Osteocyte (in vitro differentiated cells): ENCODE measurements around the gene CELF4. TPM values are rescaled to one million over a fixed set of nuclear protein-coding genes. Genes with fewer than 3 reads are reported as not detected.

Experiments
- DNase-seq: peaks from one replicate; pipeline ENCODE4 v3.0.0; 2021; ENCODE audit warnings: mixed read lengths; ENCODE audit not compliant: unreplicated experiment; ENCODE audit errors: extremely low spot score
- H3K27ac Mint-ChIP-seq: one replicate; pipeline ENCODE4 v1.8.0; 2021; ENCODE audit warnings: mild to moderate bottlenecking, mixed read lengths; ENCODE audit not compliant: unreplicated experiment
- H3K27me3 Mint-ChIP-seq: one replicate; pipeline ENCODE4 v1.8.0; 2021; ENCODE audit warnings: mixed read lengths; ENCODE audit not compliant: unreplicated experiment
- H3K36me3 Mint-ChIP-seq: one replicate; pipeline ENCODE4 v1.8.0; 2021; ENCODE audit warnings: mixed read lengths; ENCODE audit not compliant: unreplicated experiment
- H3K4me1 Mint-ChIP-seq: one replicate; pipeline ENCODE4 v1.8.0; 2021; ENCODE audit warnings: mixed read lengths; ENCODE audit not compliant: unreplicated experiment
- H3K4me3 Mint-ChIP-seq: one replicate; pipeline ENCODE4 v1.8.0; 2021; ENCODE audit warnings: mild to moderate bottlenecking, moderate library complexity, mixed read lengths; ENCODE audit not compliant: unreplicated experiment
- H3K9me3 Mint-ChIP-seq: one replicate; pipeline ENCODE4 v1.8.0; 2021; ENCODE audit warnings: mixed read lengths; ENCODE audit not compliant: unreplicated experiment
- CTCF ChIP-seq: fragments of 200-600 bp; sonication (generic); IDR thresholded peaks from 2 replicates; pipeline ENCODE4 v1.5.0; 2021; ENCODE audit warnings: antibody characterized with exemption, mild to moderate bottlenecking, moderate library complexity
- total RNA-seq: library from RNA; stranded (reverse); gene quantifications from 2 replicates; pipeline ENCODE4 v1.2.1, GENCODE V29; 2021

The CELF4 gene
- total RNA-seq, 1 donor from 2014 or later = not detected

GRCh38 chr18:37535968-37536367, 29.6 kb downstream of the CELF4 start:
- H3K9me3 Mint-ChIP-seq = no peaks in the 10 kb centered on the region
- H3K27ac Mint-ChIP-seq = no peak overlapping the region
- no peak for TF ChIP-seq CTCF
- no peak overlapping the region for H3K4me3 Mint-ChIP-seq
- no peaks in the 10 kb centered on the region for H3K36me3 Mint-ChIP-seq
- H3K4me1 Mint-ChIP-seq = peaks cover 1% of the 10 kb centered on the region
- DNase-seq = no peak
- H3K27me3 Mint-ChIP-seq = peaks cover 25% of the 10 kb centered on the region

DNA sequence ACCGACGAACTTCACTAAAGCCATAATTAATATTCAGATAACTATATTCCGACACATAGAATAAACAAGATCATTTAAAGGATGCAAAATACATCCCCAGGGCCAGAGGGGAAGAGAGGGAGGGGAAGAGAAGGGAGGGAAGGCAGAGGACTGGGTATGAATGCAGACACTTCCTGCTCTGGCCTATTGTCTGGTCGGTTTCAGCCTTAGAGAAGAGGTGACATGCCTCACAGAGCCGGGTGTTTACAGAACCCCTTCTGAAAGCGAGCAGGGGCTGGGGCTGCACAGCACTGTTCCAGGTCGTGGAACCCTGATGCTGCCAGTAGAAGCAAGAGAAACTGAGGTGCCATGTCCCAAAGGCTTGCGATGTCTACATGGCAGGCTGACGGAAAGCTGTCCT, 31.0 kb downstream of the CELF4 start:
- H3K4me3 Mint-ChIP-seq = no peak overlapping the region
- no peak for DNase-seq
- H3K4me1 Mint-ChIP-seq = peaks cover 1% of the 10 kb centered on the region
- no peak for TF ChIP-seq CTCF
- H3K36me3 Mint-ChIP-seq = no peaks in the 10 kb centered on the region
- H3K27ac Mint-ChIP-seq = no peak overlapping the region
- no peaks in the 10 kb centered on the region for H3K9me3 Mint-ChIP-seq
- peaks cover 25% of the 10 kb centered on the region for H3K27me3 Mint-ChIP-seq

DNA sequence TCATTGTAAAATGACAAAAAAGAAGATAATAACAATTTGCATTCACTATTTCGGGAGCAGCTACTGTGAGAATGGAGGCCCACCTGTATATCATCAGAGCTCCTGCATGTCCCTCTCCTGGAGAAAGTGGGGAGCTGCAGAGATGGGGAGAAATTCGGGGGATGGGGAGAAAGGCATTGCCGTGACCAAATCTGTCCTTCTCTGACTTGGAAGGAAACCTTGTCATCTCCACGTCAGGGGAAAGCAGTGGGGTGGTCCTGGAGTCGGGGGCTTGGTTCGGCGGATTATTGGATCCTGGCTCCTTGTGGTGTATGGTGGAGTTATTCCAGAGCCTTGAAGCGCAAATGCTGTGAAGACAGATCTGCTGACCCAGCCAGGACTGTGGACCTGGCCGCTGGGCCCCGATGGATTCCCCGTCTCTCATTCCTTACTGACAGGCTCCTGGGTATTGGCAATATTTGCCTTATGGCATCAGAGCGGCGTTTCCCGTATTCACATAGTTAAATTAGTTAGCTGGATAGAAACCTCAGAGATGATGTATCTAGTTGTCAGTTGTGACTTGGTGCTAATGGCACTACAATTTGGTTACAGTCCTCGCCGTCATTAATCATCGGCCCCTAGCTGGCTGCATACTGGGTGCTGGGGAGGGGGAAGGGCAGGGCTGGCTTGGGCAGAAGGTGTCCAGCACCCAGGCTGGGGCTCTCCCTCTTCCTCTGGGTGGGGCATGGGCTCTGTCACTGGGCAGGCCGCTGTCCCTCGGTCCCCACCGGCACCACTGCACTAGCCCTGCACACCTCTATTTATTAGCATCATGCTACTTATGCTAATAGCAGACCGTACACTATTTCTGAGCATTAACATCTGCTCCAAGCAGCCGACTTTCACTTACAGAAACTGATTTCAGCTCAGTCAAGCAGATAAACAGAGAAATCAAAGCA, 31.7 kb downstream of the CELF4 start:
- Mint-ChIP-seq H3K4me3 (no peak overlapping the region), H3K36me3 (no peaks in the 10 kb centered on the region), H3K27ac (no peak overlapping the region), H3K9me3 (no peaks in the 10 kb centered on the region), H3K4me1 (peaks cover 1% of the 10 kb centered on the region), H3K27me3 (peaks cover 25% of the 10 kb centered on the region)
- DNase-seq = no peak
- TF ChIP-seq CTCF = no peak

- Mint-ChIP-seq H3K9me3 (no peaks in the 10 kb centered on the region), H3K4me3 (no peak overlapping the region), H3K27ac (no peak overlapping the region), H3K36me3 (no peaks in the 10 kb centered on the region), H3K4me1 (peaks cover 1% of the 10 kb centered on the region), H3K27me3 (peaks cover 16% of the 10 kb centered on the region)
- DNase-seq = no peak
- no peak for TF ChIP-seq CTCF
Observed at GRCh38 chr18:37532917-37533316, 32.7 kb downstream of the CELF4 start.

DNA sequence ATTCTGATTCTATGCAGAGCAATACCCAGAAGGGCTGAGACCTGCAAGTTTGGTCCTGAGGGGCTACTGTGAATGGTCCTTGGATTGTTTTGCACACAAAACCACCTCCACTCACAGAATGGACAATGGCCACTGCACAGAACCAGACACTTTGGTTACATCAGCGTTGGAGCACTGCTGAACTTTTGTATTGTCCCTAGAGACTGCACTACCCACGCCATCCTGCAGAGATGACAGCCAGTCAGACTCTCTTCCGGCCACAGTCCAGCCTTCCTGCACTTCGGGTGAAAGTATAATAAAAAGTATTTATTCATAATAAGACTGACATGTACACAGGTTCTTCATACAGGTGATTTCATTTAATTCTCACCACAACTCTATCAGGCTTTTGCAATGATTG, 35.7 kb downstream of the CELF4 start:
- Mint-ChIP-seq H3K4me3 (no peak overlapping the region), H3K27me3 (peaks cover 38% of the 10 kb centered on the region), H3K27ac (no peak overlapping the region), H3K9me3 (no peaks in the 10 kb centered on the region), H3K36me3 (no peaks in the 10 kb centered on the region), H3K4me1 (peaks cover 2% of the 10 kb centered on the region)
- DNase-seq = no peak
- no peak for TF ChIP-seq CTCF
